ENCODE measurements around the gene PRKCB. TPM values are rescaled to one million over a fixed set of nuclear protein-coding genes. Genes with fewer than 3 reads are reported as not detected.

The PRKCB gene
- total RNA-seq, 2 experiments from 2014 or later: 57.5 to 83.8 TPM

GRCh38 chr16:23879735-23880373, 44.1 kb downstream of the PRKCB start:
- ChIA-PET POLR2A (interaction anchor here (0.7 kb wide), 1 partner anchor 206 kb away, joined by 3 read pairs; no protein-coding TSS in a partner anchor), CTCF (interaction anchor here (0.6 to 1.6 kb wide), 8 partner anchors 11 to 596 kb away, joined by 3 to 5 read pairs (median 4); no protein-coding TSS in a partner anchor)
- H3K4me1 Mint-ChIP-seq: peaks cover 77% of the 10 kb centered on the region
- intact Hi-C loops (cut with DNase I, micrococcal nuclease): loop anchor here (5.0 kb wide), 3 partner anchors 38 to 82 kb away; no protein-coding TSS in a partner anchor
- no peaks in the 10 kb centered on the region for H3K9me3 Mint-ChIP-seq (ENCODE audit: low read depth)
- DNase-seq (no peak), ATAC-seq (no peak)
- no peak overlapping the region for H3K4me3 Mint-ChIP-seq
- no peak overlapping the region for H3K27ac Mint-ChIP-seq
- peaks cover 13% of the 10 kb centered on the region for H3K36me3 Mint-ChIP-seq (ENCODE audit: low read depth)
- H3K27me3 Mint-ChIP-seq: no peaks in the 10 kb centered on the region

DNA sequence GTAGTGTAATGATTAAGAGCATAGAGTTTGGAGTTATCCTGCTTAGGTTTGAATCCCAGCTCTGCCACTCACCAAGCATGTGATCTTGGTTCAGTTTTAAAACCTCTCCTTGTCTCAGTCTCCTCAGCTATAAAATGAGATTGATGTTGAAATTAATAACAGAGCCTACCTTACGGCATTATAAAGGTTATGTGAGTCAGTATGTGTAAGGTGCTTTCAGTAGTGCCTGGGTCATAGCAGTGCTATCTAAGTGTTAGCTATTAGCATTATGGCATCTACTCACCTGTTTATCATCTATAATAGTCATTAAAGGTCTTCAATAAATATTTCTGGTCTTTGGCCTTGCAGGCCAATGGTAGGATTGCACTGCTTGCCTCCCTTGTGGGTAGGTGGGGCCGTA, 53.4 kb downstream of the PRKCB start:
- ChIA-PET POLR2A (no interaction called here), CTCF (interaction anchor here (1.5 to 1.6 kb wide), 2 partner anchors 60 to 121 kb away, joined by 3 to 4 read pairs; no protein-coding TSS in a partner anchor)
- intact Hi-C loops (cut with DNase I, micrococcal nuclease): no loop called here
- H3K4me1 Mint-ChIP-seq: peaks cover 19% of the 10 kb centered on the region
- no peak overlapping the region for H3K4me3 Mint-ChIP-seq
- no peak for ATAC-seq
- no peaks in the 10 kb centered on the region for H3K9me3 Mint-ChIP-seq (ENCODE audit: low read depth)
- no peak for DNase-seq
- no peak overlapping the region for H3K27ac Mint-ChIP-seq
- peaks cover 16% of the 10 kb centered on the region for H3K36me3 Mint-ChIP-seq (ENCODE audit: low read depth)
- H3K27me3 Mint-ChIP-seq: no peaks in the 10 kb centered on the region

DNA sequence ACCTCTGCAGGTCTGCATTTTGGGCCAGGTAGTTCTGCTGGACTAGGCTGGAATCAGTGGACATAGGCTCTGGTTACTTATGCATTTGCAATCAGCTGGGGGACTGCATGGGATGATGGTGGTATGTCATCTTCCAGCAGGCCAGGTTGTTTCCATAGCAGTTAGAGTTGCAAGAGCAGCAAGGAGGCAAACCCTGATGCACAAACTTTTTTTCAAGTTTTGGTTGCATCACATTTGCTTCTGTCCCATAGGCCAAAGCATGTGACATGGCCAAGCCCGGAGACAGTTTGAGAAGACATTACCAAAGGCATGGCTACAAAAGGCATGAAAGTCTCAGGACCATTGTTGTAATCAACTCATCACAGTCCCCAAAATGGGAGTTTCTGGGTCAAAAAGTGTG, 58.2 kb downstream of the PRKCB start:
- Mint-ChIP-seq H3K9me3 (ENCODE audit: low read depth) (no peaks in the 10 kb centered on the region), H3K36me3 (ENCODE audit: low read depth) (peaks cover 22% of the 10 kb centered on the region), H3K27ac (no peak overlapping the region), H3K27me3 (no peaks in the 10 kb centered on the region), H3K4me3 (no peak overlapping the region), H3K4me1 (peaks cover 42% of the 10 kb centered on the region)
- DNase-seq (no peak), ATAC-seq (no peak)
- ChIA-PET CTCF (interaction anchor here (0.5 to 1.0 kb wide), 3 partner anchors 47 to 1431 kb away, joined by 3 read pairs; no protein-coding TSS in a partner anchor), POLR2A (no interaction called here)
- intact Hi-C loops (cut with DNase I, micrococcal nuclease): no loop called here

DNA sequence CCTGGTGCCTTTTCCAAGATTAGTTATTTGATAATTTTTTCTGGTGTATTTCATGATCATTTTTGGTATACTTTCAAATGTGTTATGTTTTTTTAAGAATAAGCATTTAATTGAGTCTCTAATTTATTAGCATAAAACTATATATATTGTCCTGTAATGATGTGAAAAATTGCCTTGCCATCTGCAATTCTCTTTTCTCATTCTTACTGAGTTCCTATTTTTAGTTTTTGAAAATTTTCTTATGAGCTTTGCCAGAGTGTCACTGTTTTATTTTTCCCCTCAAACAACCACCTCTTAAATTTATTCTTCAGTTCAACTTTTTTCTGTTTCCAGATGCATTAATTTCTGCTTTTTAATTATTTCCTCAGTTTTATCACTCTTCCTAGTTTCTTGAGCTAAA, 59.3 kb downstream of the PRKCB start:
- intact Hi-C loops (cut with DNase I, micrococcal nuclease): no loop called here
- H3K27ac Mint-ChIP-seq: no peak overlapping the region
- no peak overlapping the region for H3K4me3 Mint-ChIP-seq
- no peaks in the 10 kb centered on the region for H3K27me3 Mint-ChIP-seq
- ATAC-seq (no peak), DNase-seq (no peak)
- H3K9me3 Mint-ChIP-seq (ENCODE audit: low read depth): no peaks in the 10 kb centered on the region
- H3K36me3 Mint-ChIP-seq (ENCODE audit: low read depth): peaks cover 19% of the 10 kb centered on the region
- H3K4me1 Mint-ChIP-seq: peaks cover 40% of the 10 kb centered on the region
- CTCF ChIA-PET: interaction anchor here (0.9 to 1.2 kb wide), 3 partner anchors 10 to 141 kb away, joined by 3 read pairs; no protein-coding TSS in a partner anchor
- POLR2A ChIA-PET: no interaction called here

DNA sequence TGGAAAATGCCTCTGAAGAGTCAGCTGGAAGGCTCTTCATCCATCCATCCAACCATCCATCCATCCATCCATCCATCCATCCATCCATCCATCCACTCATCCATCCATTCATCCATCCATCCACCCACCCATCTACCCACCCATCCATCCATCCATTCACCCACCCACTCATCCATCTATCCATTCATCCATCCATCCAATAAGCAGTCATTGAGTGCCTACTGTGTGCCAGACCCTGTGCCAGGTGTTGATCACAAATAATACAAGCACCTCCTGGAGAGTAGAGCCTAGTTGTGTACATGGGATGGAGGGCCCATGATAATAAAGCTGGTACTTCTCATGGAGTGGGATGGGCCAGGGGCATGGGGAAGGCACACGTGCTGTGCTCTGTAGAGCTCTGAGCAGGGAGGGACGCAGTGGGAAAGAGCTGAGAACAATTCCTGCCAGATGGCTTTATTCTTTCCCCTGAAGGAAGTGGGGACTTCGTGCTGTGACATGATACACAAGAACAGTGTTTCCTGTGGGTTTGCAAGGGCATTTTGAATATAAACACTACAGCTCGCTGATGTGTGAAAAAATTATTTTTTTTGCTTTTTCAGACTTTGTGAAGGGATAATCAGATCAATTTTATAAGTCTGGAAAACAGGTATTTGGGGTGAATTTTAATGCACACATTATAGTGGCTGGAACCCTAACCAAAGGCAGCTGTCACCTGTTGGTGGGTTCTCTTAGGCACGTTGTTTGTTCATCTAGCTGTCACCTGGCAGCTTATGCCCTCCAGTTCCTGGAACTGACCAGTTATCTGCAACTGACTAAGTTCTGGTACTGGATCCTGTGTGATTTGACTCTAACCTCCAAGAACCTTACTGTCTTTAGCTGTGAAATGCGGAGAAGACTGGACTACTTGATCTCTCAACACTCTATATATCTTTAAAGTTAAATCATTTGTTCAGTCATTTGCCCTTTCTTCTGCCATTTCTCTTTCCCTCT, 61.3 kb downstream of the PRKCB start:
- CTCF ChIA-PET: interaction anchor here (0.7 to 0.9 kb wide), 4 partner anchors 12 to 129 kb away, joined by 3 to 5 read pairs (median 4); no protein-coding TSS in a partner anchor
- ATAC-seq: peak; percentile 42
- no peak for DNase-seq
- H3K9me3 Mint-ChIP-seq (ENCODE audit: low read depth): no peaks in the 10 kb centered on the region
- no peak overlapping the region for H3K27ac Mint-ChIP-seq
- POLR2A ChIA-PET: interaction anchor here (0.7 kb wide), 3 partner anchors 93 to 408 kb away, joined by 3 to 4 read pairs (median 3); no protein-coding TSS in a partner anchor
- peaks cover 19% of the 10 kb centered on the region for H3K36me3 Mint-ChIP-seq (ENCODE audit: low read depth)
- intact Hi-C loops (cut with DNase I, micrococcal nuclease): no loop called here
- H3K4me3 Mint-ChIP-seq: no peak overlapping the region
- peaks cover 54% of the 10 kb centered on the region for H3K4me1 Mint-ChIP-seq
- H3K27me3 Mint-ChIP-seq: no peaks in the 10 kb centered on the region

- POLR2A ChIA-PET: no interaction called here
Observed at GRCh38 chr16:23898682-23899430, 63.1 kb downstream of the PRKCB start.

GRCh38 chr16:23899869-23900268, 64.1 kb downstream of the PRKCB start:
- ChIA-PET POLR2A (no interaction called here), CTCF (no interaction called here)
- intact Hi-C loops (cut with DNase I, micrococcal nuclease): no loop called here
- no peaks in the 10 kb centered on the region for H3K9me3 Mint-ChIP-seq (ENCODE audit: low read depth)
- no peak overlapping the region for H3K4me3 Mint-ChIP-seq
- no peak overlapping the region for H3K27ac Mint-ChIP-seq
- H3K27me3 Mint-ChIP-seq: no peaks in the 10 kb centered on the region
- peaks cover 62% of the 10 kb centered on the region for H3K4me1 Mint-ChIP-seq
- DNase-seq (no peak), ATAC-seq (no peak)
- H3K36me3 Mint-ChIP-seq (ENCODE audit: low read depth): peaks cover 4% of the 10 kb centered on the region

More at GRCh38 chr16:23898682-23899430, 63.1 kb downstream of the PRKCB start:
- Mint-ChIP-seq H3K4me3 (no peak overlapping the region), H3K36me3 (ENCODE audit: low read depth) (peaks cover 13% of the 10 kb centered on the region), H3K27ac (no peak overlapping the region), H3K27me3 (no peaks in the 10 kb centered on the region), H3K9me3 (ENCODE audit: low read depth) (no peaks in the 10 kb centered on the region), H3K4me1 (peaks cover 65% of the 10 kb centered on the region)
- CTCF ChIA-PET: no interaction called here
- ATAC-seq (no peak), DNase-seq (no peak)
- intact Hi-C loops (cut with DNase I, micrococcal nuclease): no loop called here

DNA sequence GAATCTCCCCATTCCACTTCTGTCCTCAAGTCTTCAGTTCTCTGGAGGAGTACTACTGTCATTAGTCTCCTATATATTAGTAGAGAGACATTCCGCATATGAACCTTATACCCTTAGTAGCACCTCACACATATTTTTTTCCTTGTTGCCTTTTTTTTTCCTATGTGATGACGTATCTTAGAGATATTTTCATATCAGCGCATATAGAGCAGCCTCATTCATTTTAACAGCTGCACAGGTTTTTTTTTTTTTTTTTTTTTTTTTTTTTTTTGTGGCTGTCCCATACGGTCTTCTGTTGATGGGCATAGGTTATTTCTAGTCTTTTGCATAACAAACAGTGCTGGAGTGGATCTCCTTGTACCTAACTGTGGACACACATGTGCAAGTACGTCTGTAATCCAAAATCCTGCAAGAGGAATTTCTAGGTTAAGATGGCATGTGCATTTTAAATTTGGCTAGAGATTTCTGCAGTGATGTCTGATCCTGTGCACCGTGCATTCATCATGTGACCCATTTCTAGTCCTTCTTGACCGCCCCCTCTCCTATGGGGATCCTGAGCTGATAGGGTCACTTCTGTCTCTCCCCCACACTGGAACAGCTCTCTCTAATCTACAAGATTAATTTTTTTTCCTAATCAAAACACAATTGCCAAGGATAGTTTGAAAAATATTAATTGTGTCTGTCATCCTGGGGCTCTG, 64.8 kb downstream of the PRKCB start:
- Mint-ChIP-seq H3K4me3 (no peak overlapping the region), H3K27ac (peak overlapping the region; percentile 48), H3K9me3 (ENCODE audit: low read depth) (no peaks in the 10 kb centered on the region), H3K27me3 (no peaks in the 10 kb centered on the region), H3K4me1 (peaks cover 60% of the 10 kb centered on the region), H3K36me3 (ENCODE audit: low read depth) (peaks cover 2% of the 10 kb centered on the region)
- DNase-seq (no peak), ATAC-seq (no peak)
- ChIA-PET POLR2A (no interaction called here), CTCF (interaction anchor here (1.0 to 3.3 kb wide), 2 partner anchors 9 to 97 kb away, joined by 3 to 10 read pairs; no protein-coding TSS in a partner anchor)
- intact Hi-C loops (cut with DNase I, micrococcal nuclease): no loop called here

DNA sequence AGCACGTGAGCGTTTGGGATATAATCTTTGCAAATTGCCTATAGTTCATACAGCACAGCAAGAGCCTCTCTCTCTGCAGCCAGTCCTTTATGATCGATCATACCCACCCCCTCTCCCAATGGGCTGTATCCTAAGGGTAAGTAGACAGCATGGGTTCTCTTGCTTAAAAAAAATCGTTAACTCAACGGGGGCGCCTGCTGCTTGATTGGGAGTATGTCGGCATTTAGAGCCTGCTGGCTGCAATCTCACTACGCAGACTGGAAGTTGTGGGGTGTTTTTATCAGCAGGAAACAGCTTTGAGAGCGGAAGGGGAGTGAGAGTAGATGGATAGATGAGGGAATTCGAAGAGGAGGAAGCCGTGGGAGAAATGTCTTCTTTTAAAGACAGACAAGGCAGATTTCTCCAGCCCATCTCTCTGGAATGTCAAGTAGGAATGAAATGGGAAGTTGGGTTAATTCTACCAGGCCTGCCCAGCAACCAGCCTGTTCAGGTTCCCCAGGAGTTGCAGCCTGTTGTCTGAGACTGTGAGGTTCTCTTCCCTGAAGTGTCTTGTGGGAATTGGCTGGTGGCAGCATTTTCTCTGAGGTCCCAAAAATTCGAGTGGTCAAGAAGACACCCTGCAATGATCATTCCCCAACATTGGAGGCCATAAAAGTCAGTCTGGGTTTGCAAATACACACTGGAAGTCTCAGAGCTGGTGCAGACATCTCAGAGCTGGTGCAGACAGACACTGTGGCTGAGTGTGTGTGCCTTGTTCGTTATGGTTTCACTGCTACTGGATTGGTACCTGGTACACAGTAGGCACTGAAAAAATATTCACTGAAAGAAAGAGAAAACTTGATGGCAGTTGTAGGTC, 65.6 kb downstream of the PRKCB start:
- DNase-seq: peak; percentile 18
- Mint-ChIP-seq H3K4me1 (peaks cover 57% of the 10 kb centered on the region), H3K27me3 (no peaks in the 10 kb centered on the region), H3K36me3 (ENCODE audit: low read depth) (peaks cover 2% of the 10 kb centered on the region), H3K27ac (peak overlapping the region; percentile 48), H3K9me3 (ENCODE audit: low read depth) (no peaks in the 10 kb centered on the region), H3K4me3 (peak overlapping the region; percentile 5)
- intact Hi-C loops (cut with DNase I, micrococcal nuclease): no loop called here
- no peak for ATAC-seq
- ChIA-PET CTCF (interaction anchor here (0.9 to 3.3 kb wide), 3 partner anchors 10 to 109 kb away, joined by 3 to 10 read pairs (median 5); no protein-coding TSS in a partner anchor), POLR2A (no interaction called here)
